Measurements from ENCODE around the gene PITX3. TPM values are rescaled to one million over a fixed set of nuclear protein-coding genes. Genes with fewer than 3 reads are reported as not detected.
"Not testable (repeated sequence)": the region's sequence is repeated elsewhere in the genome, so short reads cannot be mapped to it uniquely, and the experiment has no call there.

The PITX3 gene
- total and polyA plus RNA-seq, 5 experiments from 2014 or later, result not detected

GRCh38 chr10:102252508-102252907 lies 11.2 kb upstream of the PITX3 start:
- POLR2A ChIA-PET, DNase-seq, H3K4me3 Mint-ChIP-seq, ATAC-seq, H3K27me3 Mint-ChIP-seq, H3K27ac Mint-ChIP-seq, H3K9me3 Mint-ChIP-seq: not testable (repeated sequence)
- H3K4me1 Mint-ChIP-seq, result peaks cover 7 to 50% (median 36%) of the 10 kb centered on the region in 4 donors
- H3K36me3 Mint-ChIP-seq, result peaks cover 0 to 39% (median 2%) of the 10 kb centered on the region in 3 donors

GRCh38 chr10:102247734-102248133 lies 6.4 kb upstream of the PITX3 start:
- ATAC-seq, result no peak
- Mint-ChIP-seq H3K4me1 (peaks cover 16 to 57% (median 45%) of the 10 kb centered on the region in 4 donors), H3K27ac (peak overlapping the region in 2 of 10 donors; percentile 8 to 50), H3K36me3 (peaks cover 0 to 24% (median 0%) of the 10 kb centered on the region in 3 donors), H3K4me3 (peak overlapping the region; percentile 88 to 99 (median 98)), H3K27me3 (peaks cover 4 to 10% (median 7%) of the 10 kb centered on the region in 5 donors), H3K9me3 (no peaks in the 10 kb centered on the region)
- no peak for DNase-seq
- POLR2A ChIA-PET, result interaction anchor here (0.6 to 0.7 kb wide), 2 partner anchors 189 to 214 kb away, joined by 3 to 7 read pairs; no protein-coding TSS in a partner anchor

GRCh38 chr10:102246261-102246660 lies 4.9 kb upstream of the PITX3 start:
- Mint-ChIP-seq H3K9me3 (no peaks in the 10 kb centered on the region), H3K4me1 (peaks cover 21 to 64% (median 53%) of the 10 kb centered on the region in 4 donors)
- no peak for ATAC-seq

GRCh38 chr10:102245932-102246251 lies 4.6 kb upstream of the PITX3 start:
- peak overlapping the region; percentile 89 to 99 (median 96) for H3K27ac Mint-ChIP-seq
- no peaks in the 10 kb centered on the region for H3K9me3 Mint-ChIP-seq
- peaks cover 21 to 63% (median 55%) of the 10 kb centered on the region in 4 donors for H3K4me1 Mint-ChIP-seq
- ATAC-seq, result no peak
- peaks cover 0 to 19% (median 5%) of the 10 kb centered on the region in 3 donors for H3K36me3 Mint-ChIP-seq
- H3K4me3 Mint-ChIP-seq, result peak overlapping the region; percentile 88 to 99 (median 98)
- no peak for DNase-seq
- POLR2A ChIA-PET, result interaction anchor here (0.6 to 2.5 kb wide), 10 partner anchors 14 to 400 kb away, joined by 3 to 7 read pairs (median 4); partner anchors contain the start of gene ELOVL3
- peaks cover 11 to 28% (median 17%) of the 10 kb centered on the region in 5 donors for H3K27me3 Mint-ChIP-seq

More at GRCh38 chr10:102246261-102246660, 4.9 kb upstream of the PITX3 start:
- H3K36me3 Mint-ChIP-seq, result peaks cover 0 to 20% (median 5%) of the 10 kb centered on the region in 3 donors
- POLR2A ChIA-PET, result interaction anchor here (0.6 to 2.5 kb wide), 2 partner anchors 20 to 265 kb away, joined by 3 to 7 read pairs; partner anchors contain the start of gene ELOVL3
- peak overlapping the region; percentile 88 to 99 (median 98) for H3K4me3 Mint-ChIP-seq
- no peak for DNase-seq
- H3K27ac Mint-ChIP-seq, result peak overlapping the region; percentile 35 to 99 (median 96)
- H3K27me3 Mint-ChIP-seq, result peaks cover 11 to 24% (median 14%) of the 10 kb centered on the region in 5 donors

- POLR2A ChIA-PET, result interaction anchor here (0.5 to 2.5 kb wide), 12 partner anchors 12 to 401 kb away, joined by 3 to 7 read pairs (median 4); partner anchors contain the start of genes ELOVL3 and NFKB2
- H3K27ac Mint-ChIP-seq, result peak within 1 kb of the TSS; percentile 89 to 99 (median 96)
- ATAC-seq (peak; percentile 91), DNase-seq (peak; percentile 73 to 97 (median 90))
- H3K4me3 Mint-ChIP-seq, result peak within 1 kb of the TSS; percentile 88 to 99 (median 98)
- peaks cover 0 to 16% (median 5%) of the 10 kb centered on the region in 3 donors for H3K36me3 Mint-ChIP-seq
- H3K9me3 Mint-ChIP-seq, result no peaks in the 10 kb centered on the region
- peaks cover 13 to 34% (median 20%) of the 10 kb centered on the region in 5 donors for H3K27me3 Mint-ChIP-seq
- H3K4me1 Mint-ChIP-seq, result peaks cover 21 to 65% (median 57%) of the 10 kb centered on the region in 4 donors
Measured at GRCh38 chr10:102245082-102245931, 4.0 kb upstream of the PITX3 start, which contains the start of gene GBF1. Gene GBF1, plus strand, starts transcription at chr10:102245532. Its CDS starts 13,407 bp downstream, at chr10:102258939.

- Mint-ChIP-seq H3K4me1 (peaks cover 18 to 53% (median 51%) of the 10 kb centered on the region in 4 donors), H3K4me3 (peak overlapping the region in 6 of 10 donors; percentile 25 to 88 (median 51)), H3K27ac (no peak overlapping the region), H3K36me3 (peaks cover 0 to 5% (median 3%) of the 10 kb centered on the region in 3 donors), H3K9me3 (no peaks in the 10 kb centered on the region), H3K27me3 (peaks cover 15 to 37% (median 27%) of the 10 kb centered on the region in 5 donors)
- DNase-seq, result no peak
- POLR2A ChIA-PET, result no interaction called here
- no peak for ATAC-seq
Measured at GRCh38 chr10:102243309-102243708, 2.0 kb upstream of the PITX3 start.

- Mint-ChIP-seq H3K27ac (peak overlapping the region in 3 of 10 donors; percentile 3 to 81 (median 16)), H3K36me3 (peaks cover 0 to 5% (median 0%) of the 10 kb centered on the region in 3 donors), H3K4me1 (peaks cover 14 to 41% (median 39%) of the 10 kb centered on the region in 4 donors), H3K9me3 (no peaks in the 10 kb centered on the region), H3K27me3 (peaks cover 15 to 39% (median 29%) of the 10 kb centered on the region in 5 donors), H3K4me3 (peak overlapping the region; percentile 73 to 91 (median 87))
- ATAC-seq (no peak), DNase-seq (no peak)
- POLR2A ChIA-PET, result no interaction called here
Measured at GRCh38 chr10:102242118-102242485, 790 bp upstream of the PITX3 start.

GRCh38 chr10:102241032-102241443 lies 274 bp downstream of the PITX3 start:
- Mint-ChIP-seq H3K4me1 (peaks cover 7 to 31% (median 28%) of the 10 kb centered on the region in 4 donors), H3K27me3 (peaks cover 15 to 50% (median 34%) of the 10 kb centered on the region in 5 donors), H3K4me3 (peak overlapping the region; percentile 37 to 83 (median 60)), H3K36me3 (peaks cover 0 to 5% (median 0%) of the 10 kb centered on the region in 3 donors), H3K27ac (no peak overlapping the region), H3K9me3 (no peaks in the 10 kb centered on the region)
- DNase-seq (peak in 1 of 10 donors; percentile 7), ATAC-seq (no peak)
- POLR2A ChIA-PET, result interaction anchor here (1.6 kb wide), 1 partner anchor 11 kb away, joined by 4 read pairs; no protein-coding TSS in a partner anchor

- Mint-ChIP-seq H3K27me3 (peaks cover 15 to 55% (median 39%) of the 10 kb centered on the region in 5 donors), H3K27ac (no peak overlapping the region), H3K4me3 (peak overlapping the region in 9 of 10 donors; percentile 12 to 83 (median 61)), H3K4me1 (peaks cover 6 to 27% (median 26%) of the 10 kb centered on the region in 4 donors), H3K9me3 (no peaks in the 10 kb centered on the region), H3K36me3 (peaks cover 0 to 5% (median 0%) of the 10 kb centered on the region in 3 donors)
- DNase-seq (no peak), ATAC-seq (no peak)
- POLR2A ChIA-PET, result interaction anchor here (1.6 kb wide), 1 partner anchor 10 kb away, joined by 4 read pairs; no protein-coding TSS in a partner anchor
Measured at GRCh38 chr10:102240467-102241031, 763 bp downstream of the PITX3 start.

GRCh38 chr10:102237711-102238252 lies 3.5 kb downstream of the PITX3 start:
- Mint-ChIP-seq H3K4me1 (peaks cover 5 to 17% (median 16%) of the 10 kb centered on the region in 4 donors), H3K27me3 (peaks cover 13 to 62% (median 47%) of the 10 kb centered on the region in 5 donors), H3K4me3 (no peak overlapping the region), H3K27ac (no peak overlapping the region), H3K36me3 (peaks cover 0 to 5% (median 0%) of the 10 kb centered on the region in 3 donors), H3K9me3 (no peaks in the 10 kb centered on the region)
- DNase-seq (no peak), ATAC-seq (no peak)
- POLR2A ChIA-PET, result no interaction called here

- Mint-ChIP-seq H3K27me3 (peaks cover 11 to 62% (median 47%) of the 10 kb centered on the region in 5 donors), H3K9me3 (no peaks in the 10 kb centered on the region), H3K36me3 (no peaks in the 10 kb centered on the region), H3K27ac (peak overlapping the region in 1 of 10 donors; percentile 46), H3K4me3 (no peak overlapping the region), H3K4me1 (peaks cover 2 to 15% (median 11%) of the 10 kb centered on the region in 4 donors)
- POLR2A ChIA-PET, result no interaction called here
- ATAC-seq (no peak), DNase-seq (no peak)
Measured at GRCh38 chr10:102236006-102236405, 5.3 kb downstream of the PITX3 start.

GRCh38 chr10:102235598-102235920 lies 5.8 kb downstream of the PITX3 start:
- no peak for DNase-seq
- H3K4me1 Mint-ChIP-seq, result peaks cover 2 to 12% (median 10%) of the 10 kb centered on the region in 4 donors
- peaks cover 11 to 62% (median 47%) of the 10 kb centered on the region in 5 donors for H3K27me3 Mint-ChIP-seq
- POLR2A ChIA-PET, result no interaction called here
- H3K4me3 Mint-ChIP-seq, result no peak overlapping the region
- no peaks in the 10 kb centered on the region for H3K36me3 Mint-ChIP-seq
- no peak for ATAC-seq
- no peaks in the 10 kb centered on the region for H3K9me3 Mint-ChIP-seq
- H3K27ac Mint-ChIP-seq, result no peak overlapping the region

All from naive thymus-derived CD8-positive, alpha-beta T cell (primary cell).